AG08396 (cell line): ENCODE measurements around the gene NCS1.

Experiments used
- DNase-seq: peaks from one replicate; pipeline ENCODE4 v3.0.0; 2012; ENCODE audit warnings: low spot score, mixed read lengths

The NCS1 gene

DNA sequence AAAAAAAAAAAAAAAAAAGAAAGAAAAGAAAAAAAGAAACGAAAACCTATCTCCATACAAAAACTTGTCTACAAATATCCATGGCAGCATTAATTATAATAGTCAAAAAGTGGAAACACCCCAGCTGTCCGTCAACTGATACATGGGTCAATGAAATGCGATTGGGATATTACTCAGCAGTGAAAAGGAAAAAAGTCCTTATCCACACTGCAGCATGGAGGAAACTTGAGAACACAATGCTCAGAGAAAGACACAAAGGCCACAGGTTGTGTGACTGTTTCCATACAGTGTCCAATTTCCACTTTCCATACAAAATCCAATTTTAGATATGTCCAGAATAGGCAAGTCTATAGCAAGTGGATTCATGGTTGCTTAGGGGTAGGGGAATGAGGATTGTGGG, 24.3 kb upstream of the NCS1 start:
- no peak for DNase-seq

DNA sequence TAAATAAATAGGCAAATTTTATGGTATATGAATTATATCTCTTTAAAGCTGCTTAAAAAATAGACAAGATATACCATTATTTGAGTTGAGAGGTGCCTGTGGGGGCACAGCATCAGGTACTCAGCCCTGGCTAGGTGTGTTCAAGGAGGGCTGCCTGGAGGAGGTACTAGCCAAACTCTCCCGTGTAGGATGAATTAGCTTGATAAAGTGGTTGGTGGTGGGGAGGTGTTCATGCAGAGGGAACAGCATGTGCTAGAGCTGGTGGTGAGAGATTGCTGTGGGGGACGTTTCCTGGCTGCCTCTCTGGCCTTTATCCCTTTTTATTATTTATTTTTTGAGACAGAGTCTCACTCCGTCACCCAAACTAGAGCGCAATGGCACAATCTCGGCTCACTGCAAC, 23.2 kb upstream of the NCS1 start:
- no peak for DNase-seq

DNA sequence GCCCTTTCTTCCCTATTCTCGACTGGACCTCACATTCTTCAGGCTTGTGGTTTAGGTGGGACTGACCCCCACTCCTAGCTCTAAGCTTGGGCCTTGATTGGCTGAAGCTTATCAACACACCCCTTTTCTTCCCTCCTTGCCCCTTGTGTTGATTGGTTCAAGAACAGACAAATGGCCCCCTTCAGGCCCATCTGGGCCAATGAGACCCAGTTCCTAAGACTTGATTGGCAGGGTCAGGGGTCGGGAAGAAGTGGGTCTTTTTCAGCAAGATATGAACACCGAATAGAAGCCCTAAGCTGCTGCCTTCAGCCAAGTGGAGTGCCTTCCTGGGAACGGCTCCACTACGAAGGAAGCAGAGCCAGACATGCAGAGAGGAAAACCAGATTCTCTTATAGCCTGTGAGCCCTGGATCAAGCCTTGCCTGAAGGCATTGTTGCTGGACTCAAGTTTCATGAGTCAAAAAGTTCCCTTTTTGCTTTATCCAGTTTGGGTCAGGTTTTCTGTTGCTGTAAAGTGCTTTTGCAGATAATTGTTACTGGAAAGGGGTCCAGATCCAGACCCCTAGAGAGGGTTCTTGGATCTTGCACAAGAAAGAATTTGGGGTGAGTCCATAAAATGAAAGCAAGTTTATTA, 22.4 kb upstream of the NCS1 start:
- DNase-seq, result no peak

DNA sequence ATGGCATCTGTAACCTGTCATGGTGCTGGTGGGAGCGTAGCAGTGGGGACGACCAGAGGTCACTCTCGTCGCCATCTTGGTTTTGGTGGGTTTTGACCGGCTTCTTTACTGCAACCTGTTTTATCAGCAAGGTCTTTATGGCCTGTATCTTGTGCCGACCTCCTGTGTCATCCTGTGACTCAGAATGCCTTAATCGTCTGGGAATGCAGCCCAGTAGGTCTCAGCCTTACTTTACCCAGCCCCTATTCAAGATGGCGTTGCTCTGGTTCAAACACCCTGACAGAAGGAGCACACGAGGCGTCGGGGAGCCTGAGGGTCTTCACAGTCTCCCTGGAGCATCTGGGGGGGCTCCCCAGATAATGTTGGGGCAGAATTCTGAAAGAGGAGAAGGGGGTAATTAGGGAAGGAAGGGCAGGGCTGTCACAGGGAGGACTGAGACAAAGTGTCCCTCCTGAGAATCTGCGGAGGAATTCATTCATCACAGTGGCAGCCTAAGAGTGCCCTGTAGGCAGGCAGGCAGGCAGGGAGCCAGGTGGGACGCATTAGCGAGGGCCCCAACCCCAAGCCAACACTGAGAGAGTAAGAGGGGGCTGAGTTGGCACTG, 21.3 kb upstream of the NCS1 start:
- no peak for DNase-seq

DNA sequence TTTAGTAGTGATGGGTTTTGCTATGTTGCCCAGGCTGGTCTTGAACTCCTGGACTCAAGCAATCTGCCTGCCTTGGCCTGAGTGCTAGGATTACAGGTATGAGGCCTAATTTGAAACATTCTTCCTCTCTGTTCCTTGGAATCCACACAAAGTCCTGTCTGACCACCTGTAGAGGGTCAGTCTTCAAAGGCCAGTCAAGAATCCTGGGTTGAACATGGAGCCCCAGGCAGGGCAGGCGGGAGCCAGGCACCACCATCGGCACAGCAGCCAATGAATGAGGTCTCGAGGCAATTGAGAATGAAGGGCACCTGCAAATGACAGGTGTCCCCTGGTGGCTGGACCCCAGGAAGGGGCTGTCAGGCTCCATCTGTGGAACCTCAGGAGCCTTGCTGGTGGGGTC, 17.4 kb upstream of the NCS1 start:
- no peak for DNase-seq

DNA sequence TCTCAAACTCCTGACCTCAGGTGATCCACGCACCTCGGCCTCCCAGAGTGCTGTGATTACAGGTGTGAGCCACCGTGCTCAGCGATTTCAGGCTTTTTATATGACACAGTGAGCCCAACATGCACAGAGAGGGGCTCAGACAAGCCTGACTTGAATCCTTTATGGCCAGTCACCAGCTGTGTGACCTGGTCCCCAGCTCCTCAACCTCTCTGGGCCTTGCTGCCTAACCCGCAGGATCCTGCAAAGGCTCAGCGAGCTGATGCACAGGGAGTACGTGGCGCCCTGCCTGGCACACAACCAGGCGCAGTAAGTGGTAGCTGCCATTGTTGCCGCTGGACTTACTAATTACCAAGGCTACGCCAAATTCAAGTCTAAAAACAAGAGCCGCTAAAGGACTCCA, 16.6 kb upstream of the NCS1 start:
- DNase-seq, result no peak

DNA sequence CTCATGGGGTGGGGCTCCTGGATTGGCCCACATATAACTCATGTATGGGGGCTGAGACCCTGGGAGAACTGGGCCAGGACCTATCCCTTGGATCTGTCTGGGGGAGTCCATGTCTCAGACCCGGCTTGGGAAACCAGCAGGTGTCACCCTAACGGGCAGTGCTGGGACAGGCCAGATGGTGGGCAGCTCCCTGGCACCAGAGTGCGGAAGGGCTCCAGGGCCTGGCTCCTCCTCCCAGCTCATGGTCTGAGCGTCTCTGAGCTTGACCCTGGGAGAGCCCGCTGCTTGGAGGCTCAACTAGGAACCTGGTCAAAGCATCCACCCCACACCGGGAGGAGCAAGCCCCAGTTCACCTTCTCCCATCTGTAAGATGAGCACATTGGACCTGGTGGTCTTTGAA, 15.5 kb upstream of the NCS1 start:
- no peak for DNase-seq

DNA sequence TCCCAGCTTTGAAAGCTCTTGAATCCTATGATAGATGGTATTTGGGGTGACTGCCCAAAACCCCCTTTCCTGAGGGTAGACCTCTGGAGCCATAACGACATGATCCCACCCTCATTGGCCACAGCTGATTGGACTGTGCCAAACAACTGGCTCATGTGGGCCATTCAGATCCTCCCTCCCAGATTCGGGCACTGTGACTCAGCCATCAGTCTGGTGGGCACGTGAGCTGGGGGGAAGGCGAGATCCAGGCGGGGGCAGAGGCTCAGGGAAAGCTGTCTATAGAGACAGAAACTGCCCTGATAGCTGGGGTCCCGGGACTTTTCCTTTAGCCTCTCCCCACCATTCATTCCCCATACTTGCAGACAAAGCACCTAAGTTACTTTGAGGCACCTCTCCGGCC, 15.1 kb upstream of the NCS1 start:
- DNase-seq, result no peak

DNA sequence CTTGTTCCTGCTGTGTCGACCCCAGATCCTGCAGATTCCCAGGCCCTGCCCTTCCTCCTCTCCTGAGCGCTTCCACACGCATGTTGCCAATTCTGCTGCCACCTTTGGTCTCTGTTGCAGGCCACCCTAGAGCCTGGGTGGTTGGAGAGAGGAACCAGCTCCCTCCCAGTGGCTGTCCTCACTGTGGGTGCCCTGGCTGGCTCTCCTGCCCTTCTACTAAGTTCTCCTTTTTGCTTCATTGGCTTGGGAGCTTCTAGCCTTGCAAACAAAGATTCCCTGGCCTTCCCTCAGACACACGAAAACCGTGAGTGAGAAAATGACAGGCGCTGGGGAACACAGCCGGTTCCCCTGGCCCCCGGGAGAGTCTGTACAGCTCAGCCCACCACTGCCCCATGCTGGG, 14.2 kb upstream of the NCS1 start:
- no peak for DNase-seq

DNA sequence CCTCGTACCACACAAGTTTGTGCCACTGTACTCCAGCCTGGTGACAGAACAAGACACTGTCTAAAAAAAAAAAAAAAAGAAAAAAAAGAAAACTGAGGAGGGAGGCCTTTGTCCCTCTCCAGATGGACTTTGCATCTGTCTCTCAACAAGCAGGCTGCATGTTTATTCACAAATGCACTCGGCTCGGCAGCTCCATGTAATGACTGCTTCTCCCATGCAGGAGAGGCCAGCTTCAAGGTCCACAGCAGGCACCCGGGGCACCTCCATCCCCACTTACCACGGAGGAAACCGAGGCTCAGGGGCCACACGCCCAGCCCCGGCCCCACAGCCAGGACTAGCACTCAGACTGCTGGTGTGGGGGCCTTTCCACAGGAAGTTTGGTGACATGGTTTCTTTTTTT, 13.1 kb upstream of the NCS1 start:
- no peak for DNase-seq

DNA sequence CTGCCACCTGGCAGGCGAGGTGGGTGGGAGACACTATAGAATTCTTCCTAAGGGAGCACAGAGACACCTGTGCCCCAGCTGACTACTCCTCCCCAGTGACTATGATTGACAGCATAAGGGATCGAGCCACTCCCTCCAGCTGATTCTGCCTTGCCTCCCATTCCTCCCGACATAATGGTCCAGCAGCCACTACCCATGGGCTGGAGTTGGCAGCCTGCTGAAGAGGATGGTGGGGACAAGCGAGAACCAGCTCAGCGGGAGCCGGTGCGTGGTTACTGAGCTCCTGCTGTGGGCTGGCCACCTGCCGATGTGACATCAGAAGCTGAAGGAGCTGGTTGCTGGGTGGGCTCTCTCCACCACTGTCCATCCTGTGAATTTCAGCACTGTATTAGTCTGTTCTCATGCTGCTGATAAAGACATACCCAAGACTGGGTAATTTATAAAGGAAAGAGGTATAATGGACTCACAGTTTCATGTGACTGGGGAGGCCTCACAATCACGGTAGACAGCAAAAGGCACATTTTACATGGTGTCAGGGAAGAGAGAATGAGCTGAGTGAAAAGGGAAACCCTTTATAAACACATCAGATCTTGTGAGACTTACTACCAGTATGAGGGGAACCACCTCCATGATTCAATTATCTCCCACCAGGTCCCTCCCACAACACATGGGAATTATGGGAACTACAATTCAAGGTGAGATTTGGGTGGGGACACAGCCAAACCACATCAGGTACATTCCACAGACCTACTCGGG, 12.1 kb upstream of the NCS1 start:
- DNase-seq, result no peak

DNA sequence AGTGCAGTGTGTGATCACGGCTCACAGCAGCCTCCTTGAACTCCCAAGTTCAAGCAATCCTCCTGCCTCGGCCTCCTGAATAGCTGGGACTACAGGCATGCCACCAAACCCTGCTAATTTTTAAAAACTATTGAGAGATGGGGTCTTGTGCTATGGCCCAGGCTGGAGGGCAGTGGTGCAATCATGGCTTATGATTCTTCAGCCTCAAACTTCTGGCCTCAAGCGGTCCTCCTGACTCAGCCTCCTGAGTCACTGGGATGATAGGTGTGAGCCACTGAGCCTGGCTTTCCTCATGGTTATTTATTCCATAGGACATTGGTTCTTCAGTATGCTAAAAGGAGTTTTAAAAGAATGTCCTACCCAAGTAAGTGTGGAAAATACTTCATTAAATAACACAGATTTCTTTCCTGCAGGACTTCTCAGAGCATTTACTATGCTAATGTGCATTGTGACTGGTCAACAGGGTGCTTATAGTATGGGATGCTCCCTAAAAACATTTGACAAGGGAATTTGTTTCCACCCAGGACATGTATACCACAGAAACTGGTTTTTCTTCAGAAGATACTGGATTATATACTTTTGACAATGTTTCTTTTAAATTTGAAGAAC, 11.2 kb upstream of the NCS1 start:
- no peak for DNase-seq

DNA sequence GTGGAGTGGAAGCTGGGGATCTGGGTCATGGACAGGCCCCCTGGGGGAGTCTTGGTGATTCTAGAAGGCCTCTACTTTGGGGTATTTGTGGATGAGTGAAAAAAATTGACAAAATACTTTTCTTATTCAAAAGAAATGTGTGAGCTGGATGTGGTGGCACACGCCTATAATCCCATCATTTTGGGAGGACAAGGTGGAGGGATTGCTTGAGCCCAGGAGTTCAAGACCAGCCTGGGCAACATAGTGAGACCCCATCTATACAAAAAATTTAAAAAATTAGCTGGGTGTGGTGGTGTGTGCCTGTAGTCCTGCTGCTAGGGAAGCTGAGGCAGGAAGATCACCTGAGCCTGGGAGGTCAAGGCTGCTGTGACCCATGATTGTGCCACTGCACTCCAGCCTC, 6.6 kb upstream of the NCS1 start:
- DNase-seq, result no peak

DNA sequence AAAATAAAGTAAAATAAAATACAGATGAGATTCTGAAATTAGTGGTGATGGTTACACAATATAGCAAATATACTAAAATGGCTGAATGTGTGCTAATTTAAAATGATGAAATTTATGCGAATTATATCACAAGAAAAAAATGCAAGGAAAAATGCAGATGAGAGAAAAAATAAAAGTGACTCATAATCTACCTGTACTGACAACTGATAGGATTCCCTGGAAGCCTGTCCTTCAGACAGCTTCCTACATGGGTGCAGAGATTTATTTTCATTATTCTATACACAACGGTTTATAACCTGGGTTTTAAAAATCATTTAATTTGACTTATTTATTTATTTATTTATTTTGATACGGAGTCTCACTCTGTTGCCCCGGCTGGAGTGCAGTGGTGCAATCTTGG, 5.8 kb upstream of the NCS1 start:
- no peak for DNase-seq

DNA sequence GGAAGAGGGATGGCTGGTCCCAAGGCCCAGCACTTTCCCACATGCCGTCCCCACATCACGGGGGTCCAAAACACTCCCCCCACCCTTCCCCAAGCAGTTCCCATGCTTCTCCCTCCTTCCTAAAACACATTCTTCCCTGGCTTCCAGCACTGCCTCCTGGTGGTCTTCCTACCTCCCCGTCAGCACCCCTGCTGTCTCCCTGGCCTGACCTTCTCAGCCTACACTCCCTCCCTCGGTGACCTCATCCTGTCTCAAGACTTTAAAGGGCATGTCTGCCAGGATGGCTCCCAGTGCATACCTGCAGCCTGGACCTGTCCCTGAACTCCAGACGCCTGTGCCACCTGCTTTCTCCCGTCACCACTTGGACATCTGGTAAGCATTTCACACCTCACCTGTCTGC, 4.3 kb upstream of the NCS1 start:
- no peak for DNase-seq

DNA sequence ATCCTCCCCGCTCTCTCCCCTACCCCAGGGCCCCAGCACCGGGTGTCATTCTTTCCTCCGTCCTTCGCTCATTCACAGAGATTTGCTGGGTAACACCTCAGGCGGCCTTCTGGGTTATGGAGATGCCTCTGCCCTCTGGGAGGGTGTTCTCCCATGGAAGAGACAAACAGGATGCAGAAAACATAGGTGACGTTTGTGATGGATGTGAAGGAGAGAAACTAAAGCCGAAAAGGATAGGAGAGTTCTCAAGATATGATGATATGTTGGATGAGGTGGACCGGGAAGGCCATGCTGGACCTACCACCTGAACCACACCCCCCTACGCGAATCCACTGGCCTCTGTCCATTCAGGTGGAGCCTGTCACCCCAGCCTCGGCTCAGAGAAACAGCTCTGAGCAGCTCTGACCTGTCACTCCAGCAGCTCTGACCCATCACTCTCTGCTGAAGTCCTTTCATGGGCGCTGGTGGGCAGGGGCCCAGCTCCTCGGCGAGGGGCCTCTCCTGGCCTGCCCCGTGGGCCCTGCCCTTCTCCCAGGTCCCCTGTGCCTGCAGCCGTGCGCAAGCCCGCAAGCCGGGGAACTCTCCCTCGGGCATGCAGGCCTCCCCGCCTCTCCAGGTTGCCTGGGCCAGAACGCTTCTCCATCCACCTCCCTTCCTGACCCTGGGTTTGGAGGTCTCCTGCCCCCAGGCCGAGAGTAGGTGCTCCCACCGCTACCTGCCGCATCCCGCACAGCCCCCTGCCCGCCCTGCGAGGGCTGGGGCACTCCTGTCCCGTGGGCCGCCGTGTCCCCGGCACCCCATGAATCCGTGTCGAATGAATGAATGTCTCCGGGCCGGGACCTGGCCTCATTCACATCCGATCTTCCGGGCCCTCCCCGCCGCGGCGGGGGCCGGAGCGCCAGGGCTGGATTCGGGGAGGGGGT, 717 bp upstream of the NCS1 start:
- DNase-seq, result no peak

DNA sequence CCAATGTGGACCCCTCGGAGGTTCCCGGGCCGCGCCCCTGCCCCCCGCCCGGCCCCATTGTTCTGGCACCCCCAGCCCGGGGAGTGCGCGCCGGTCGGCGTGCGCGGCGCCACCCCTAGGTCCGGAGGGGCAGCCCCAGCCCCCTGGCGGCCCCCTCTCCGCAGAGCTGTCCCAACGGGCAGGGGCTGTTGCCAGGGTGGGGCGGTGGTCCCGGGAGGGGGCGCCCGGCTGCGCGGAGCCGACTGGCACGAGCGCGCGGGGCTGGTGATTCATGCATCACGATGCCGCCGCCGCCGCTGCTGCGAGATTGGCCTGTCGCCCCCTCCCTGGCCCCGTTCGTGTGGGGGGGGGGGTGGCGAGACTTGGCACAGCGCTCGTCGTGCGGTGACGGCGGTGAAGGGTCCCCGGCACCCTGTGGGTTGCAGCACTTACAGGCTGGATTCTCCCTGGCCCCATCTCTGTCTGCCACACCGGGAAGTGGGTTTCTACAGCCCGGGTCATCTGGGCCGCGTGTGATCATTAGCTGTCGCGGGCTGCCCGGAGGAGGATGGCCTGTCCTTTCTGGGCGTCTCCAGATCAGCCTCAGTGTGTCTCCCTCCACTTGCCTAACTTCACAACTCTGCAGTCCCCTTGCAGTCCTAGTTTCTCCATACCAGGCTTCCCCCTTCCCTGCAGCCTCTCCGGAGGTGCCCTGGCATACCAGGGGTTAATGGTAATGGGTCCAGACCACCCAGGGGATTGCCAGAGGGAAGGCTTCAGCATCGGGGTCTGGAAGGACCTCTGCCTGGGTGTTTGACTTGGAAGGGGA, 858 bp downstream of the NCS1 start:
- peak; percentile 76 for DNase-seq

DNA sequence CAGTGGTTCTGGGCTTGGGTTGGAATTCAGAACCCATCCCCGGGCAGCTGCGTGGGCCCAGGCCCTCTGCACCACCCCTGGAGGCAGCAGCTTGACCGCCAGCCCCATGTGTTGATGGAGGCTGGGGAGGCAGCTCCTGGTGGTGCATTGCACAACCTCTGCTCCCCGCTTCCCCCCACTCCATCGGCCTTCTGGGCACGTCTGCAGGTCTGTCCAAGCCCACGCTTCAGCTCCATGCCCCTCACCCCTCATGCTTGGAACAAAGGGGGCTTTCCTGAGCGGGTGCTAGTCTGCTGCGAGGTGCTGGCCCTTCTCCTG, 1.4 kb downstream of the NCS1 start:
- DNase-seq, result peak; percentile 67

DNA sequence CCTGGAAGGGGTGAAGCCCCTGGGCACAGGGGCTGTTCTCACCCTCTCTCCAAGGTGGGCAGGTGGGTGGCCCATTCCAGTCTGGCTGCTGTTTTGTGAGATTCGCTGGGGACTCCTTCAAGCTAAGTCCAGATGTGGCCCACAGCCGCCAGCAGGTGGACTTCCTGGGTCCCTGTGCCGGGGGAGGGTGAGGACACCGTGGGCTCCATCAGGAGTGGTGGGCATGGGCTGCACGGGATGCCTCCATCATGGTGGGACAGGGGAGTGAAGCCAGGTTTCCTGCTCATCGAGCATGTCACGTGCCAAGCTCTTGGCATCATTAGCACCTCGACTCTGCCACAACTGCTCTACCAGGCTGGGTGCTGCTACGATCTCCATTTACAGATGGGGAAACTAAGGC, 1.8 kb downstream of the NCS1 start:
- DNase-seq, result no peak

DNA sequence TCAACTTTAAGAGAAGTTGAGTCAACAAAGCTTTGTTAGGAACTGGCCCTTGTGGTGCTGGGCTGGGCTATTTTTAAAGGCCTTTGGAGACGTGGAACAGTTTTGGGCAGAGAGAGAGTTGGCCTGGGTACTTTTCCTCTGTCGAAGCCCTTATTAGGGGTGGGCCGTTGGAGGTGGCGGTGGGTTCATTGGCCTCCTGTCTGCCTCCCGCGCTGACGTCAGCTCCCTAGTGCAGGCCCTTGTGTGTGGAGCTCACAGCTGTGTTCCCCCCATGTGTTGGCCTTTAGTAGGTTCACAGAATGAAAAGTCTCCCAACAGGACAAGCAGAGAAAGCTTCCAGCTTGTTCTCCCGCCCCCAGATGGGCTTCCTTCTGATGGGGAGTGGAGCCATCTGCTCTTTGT, 2.7 kb downstream of the NCS1 start:
- no peak for DNase-seq

DNA sequence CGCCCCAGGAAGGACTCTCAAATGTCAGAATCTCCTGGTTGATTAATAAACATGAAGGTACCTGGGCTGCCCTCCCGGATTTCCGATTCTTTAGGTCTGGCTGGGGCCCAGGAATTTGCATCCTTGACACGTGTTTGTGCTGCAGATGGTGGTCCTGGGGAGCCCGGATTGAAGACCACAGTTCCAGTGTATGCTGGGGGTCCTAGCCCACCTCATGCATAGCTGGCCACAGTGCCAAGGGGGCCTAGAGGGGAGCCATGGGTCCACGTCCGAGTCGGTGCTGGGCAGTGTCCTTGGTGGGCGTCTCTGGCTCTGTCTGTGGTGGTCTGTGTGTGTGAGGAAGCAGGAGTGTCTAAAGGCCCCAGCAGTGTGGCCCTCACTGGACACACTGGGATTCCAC, 3.2 kb downstream of the NCS1 start:
- DNase-seq, result no peak

DNA sequence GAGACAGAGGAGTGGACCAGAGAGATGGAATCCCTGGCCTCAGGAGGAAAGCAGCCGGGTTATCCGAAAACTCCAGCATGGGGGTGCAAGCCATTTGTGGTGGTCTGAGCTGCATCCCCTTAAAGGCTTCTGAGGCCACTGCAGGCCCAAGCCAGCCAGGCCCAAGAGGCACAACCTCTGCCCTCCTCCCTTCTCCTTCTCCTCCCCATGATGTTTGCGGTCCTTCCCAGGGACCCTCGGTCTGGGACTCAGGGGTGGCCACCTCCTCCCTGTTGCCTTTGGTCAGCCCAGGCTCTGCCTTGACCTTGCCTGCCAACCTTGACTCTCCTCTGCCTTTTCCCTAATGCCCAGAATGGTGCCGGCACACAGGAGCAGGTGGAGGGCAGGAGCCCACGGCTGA, 4.6 kb downstream of the NCS1 start:
- DNase-seq, result no peak
